ENCODE results near the gene ARF1.
A peak's percentile ranks its signal among the peaks of the same experiment; 100 is the strongest.

The ARF1 gene

GRCh38 chr1:228082214-228082917, at the start of gene ARF1:
TSS of gene ARF1 (plus strand) at chr1:228082708. CDS start at chr1:228097115, 14,407 bp downstream.
- DNase-seq = peak; percentile 83

GRCh38 chr1:228033376-228033775, 49.1 kb upstream of the ARF1 start:
- DNase-seq = no peak

GRCh38 chr1:228034954-228035837, 47.3 kb upstream of the ARF1 start:
- no peak for DNase-seq

GRCh38 chr1:228035844-228036243, 46.7 kb upstream of the ARF1 start:
- DNase-seq = no peak

GRCh38 chr1:228036701-228037231, 45.7 kb upstream of the ARF1 start:
- no peak for DNase-seq

GRCh38 chr1:228037401-228038386, 44.8 kb upstream of the ARF1 start:
- DNase-seq = no peak

GRCh38 chr1:228038387-228039005, 44.0 kb upstream of the ARF1 start:
- no peak for DNase-seq

- no peak for DNase-seq
These were observed 43.3 kb upstream of the ARF1 start for GRCh38 chr1:228039006-228039903.

- no peak for DNase-seq
These were observed 42.5 kb upstream of the ARF1 start for GRCh38 chr1:228039986-228040385.

- no peak for DNase-seq
These were observed 41.2 kb upstream of the ARF1 start for GRCh38 chr1:228041316-228041715.

GRCh38 chr1:228042508-228042907, 40.0 kb upstream of the ARF1 start:
- DNase-seq = no peak

- DNase-seq = no peak
These were observed 39.1 kb upstream of the ARF1 start for GRCh38 chr1:228043281-228043848.

- DNase-seq = no peak
These were observed 37.5 kb upstream of the ARF1 start for GRCh38 chr1:228044961-228045360.

- no peak for DNase-seq
These were observed 37.1 kb upstream of the ARF1 start for GRCh38 chr1:228045405-228045804.

GRCh38 chr1:228045871-228046270, 36.6 kb upstream of the ARF1 start:
- no peak for DNase-seq

GRCh38 chr1:228046421-228047182, 35.9 kb upstream of the ARF1 start:
- no peak for DNase-seq

GRCh38 chr1:228047183-228047466, 35.4 kb upstream of the ARF1 start:
- DNase-seq = no peak

- DNase-seq = no peak
These were observed 34.4 kb upstream of the ARF1 start for GRCh38 chr1:228048120-228048519.

- DNase-seq = no peak
These were observed 33.7 kb upstream of the ARF1 start for GRCh38 chr1:228048659-228049298.

Measured in NCI-H1436 treated with DMSO at 0.1 percent for 48 hours (cell line).